Ramos (cell line): Measurements from ENCODE around the gene DNMT3A.

Experiments
- in situ Hi-C: fragments of 300-500 bp; cut with MboI; formaldehyde crosslinking; loops from one replicate; pipeline ENCODE4 v1.14.3; 2022; ENCODE audit warnings: low sequenced_read_pairs; ENCODE audit not compliant: unreplicated experiment

The DNMT3A gene

GRCh38 chr2:25190536-25190935 is 151.2 kb downstream of the DNMT3A start:
- in situ Hi-C loops = no loop called here

GRCh38 chr2:25188405-25188804 is 153.3 kb downstream of the DNMT3A start:
- in situ Hi-C loops = no loop called here

GRCh38 chr2:25187729-25188350 is 153.9 kb downstream of the DNMT3A start:
- in situ Hi-C loops = no loop called here

- in situ Hi-C loops = no loop called here
Observed at GRCh38 chr2:25184254-25184653, 157.5 kb downstream of the DNMT3A start.

- in situ Hi-C loops = no loop called here
Observed at GRCh38 chr2:25178976-25179375, 162.7 kb downstream of the DNMT3A start.
